HG03064 (cell line): ENCODE measurements around the gene TMEM31.
"Not testable (repeated sequence)": the region's sequence is repeated elsewhere in the genome, so short reads cannot be mapped to it uniquely, and the experiment has no call there.

Source experiments
- ATAC-seq: cut with Tn5 transposase; IDR thresholded peaks from one replicate; pipeline ENCODE4 v1.9.1; 2021; ENCODE audit warnings: low read depth; ENCODE audit not compliant: unreplicated experiment

The TMEM31 gene

DNA sequence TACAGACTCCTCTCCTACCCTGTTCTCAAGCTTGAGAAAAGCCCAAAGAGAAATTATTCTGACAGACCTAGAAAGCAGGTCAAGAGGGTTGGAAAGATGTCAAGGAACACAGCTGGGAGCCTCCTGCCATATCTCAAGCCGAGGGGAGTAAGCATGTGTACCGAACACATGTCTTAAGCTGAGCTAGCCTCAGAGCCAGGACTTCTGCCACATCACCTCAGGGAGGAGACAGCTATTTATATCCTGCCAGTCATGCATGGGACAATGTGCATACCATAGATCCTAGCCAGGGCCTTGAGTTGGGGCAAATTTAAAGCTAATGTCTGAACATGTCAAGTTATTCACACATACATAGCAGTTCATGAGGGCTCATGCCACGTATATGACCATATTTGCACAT, 11.8 kb downstream of the TMEM31 start:
- no peak for ATAC-seq

DNA sequence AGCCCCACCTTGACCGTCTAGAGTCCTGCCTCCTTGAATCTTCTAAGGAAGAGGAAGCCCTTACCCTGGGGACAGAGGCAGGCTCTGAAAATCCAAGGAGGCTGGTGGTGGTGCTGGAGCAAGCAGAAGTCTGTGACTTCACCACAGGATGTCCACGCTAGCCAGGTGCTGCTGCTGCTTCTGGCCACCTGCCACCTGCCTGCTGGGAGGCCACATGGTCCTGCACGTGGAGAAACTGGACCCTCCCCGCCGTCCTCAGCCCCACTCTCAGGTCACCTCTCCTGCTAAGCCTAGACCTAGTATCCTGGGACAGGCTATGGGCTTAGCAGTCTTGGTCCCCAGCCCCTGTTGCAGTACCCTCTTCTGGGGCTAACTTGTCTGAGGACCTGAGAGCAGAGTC, 15.8 kb downstream of the TMEM31 start:
- ATAC-seq = no peak

DNA sequence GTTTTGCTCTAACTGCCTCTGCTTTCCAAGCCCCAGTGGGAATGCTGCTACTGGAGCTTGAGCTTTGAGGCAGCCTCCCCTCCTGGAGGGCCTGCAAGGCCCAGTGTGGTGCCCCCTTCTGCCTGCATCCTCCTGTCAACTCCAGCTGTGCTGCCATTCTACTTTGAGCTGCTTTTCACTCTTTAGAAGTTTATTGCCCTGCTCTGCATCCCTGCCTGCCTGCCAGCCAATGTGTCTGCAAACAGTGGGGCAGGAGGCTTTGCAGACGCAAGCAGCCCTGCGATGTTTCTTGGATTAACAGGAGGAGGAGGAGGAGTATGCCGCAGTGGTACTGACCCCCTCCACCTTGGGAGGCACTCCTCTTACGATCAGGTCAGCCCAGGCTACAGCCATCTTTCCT, 16.4 kb downstream of the TMEM31 start:
- ATAC-seq = no peak

- no peak for ATAC-seq
Measured at GRCh38 chrX:103729015-103729414, 18.3 kb downstream of the TMEM31 start.

DNA sequence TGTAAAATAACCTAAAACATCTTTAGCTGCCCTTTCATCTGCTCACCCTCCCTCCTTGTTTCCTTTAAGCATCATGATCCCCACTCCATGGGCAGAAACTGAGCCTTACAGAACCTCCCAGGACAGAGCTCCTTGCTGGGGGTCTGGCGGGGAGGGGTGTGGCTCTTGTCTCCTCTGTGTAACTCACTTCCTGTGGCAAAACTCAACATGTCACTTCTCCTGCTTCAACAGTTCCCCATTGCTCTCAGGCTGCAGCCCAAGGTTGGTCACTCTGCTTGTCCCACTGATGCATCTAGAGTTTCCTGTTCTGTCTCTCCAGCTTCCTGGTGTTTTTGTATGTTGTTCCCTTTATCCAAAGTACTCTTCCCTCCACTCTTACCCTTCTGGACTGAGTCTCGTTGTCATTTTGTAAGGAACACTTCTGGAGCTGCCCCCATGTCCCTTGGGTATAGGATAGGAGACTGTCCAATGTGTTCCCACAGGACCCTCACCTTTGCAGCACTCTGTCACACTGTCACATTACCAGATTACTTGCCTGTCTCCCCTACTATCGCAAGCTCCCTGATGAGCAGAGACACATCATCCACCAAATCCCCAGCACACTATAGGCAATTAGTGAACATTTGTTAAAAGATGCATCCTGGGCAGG, 19.6 kb downstream of the TMEM31 start:
- ATAC-seq = no peak

- no peak for ATAC-seq
Measured at GRCh38 chrX:103730796-103731493, 20.2 kb downstream of the TMEM31 start.

GRCh38 chrX:103733017-103733416, 22.3 kb downstream of the TMEM31 start:
- ATAC-seq = no peak

DNA sequence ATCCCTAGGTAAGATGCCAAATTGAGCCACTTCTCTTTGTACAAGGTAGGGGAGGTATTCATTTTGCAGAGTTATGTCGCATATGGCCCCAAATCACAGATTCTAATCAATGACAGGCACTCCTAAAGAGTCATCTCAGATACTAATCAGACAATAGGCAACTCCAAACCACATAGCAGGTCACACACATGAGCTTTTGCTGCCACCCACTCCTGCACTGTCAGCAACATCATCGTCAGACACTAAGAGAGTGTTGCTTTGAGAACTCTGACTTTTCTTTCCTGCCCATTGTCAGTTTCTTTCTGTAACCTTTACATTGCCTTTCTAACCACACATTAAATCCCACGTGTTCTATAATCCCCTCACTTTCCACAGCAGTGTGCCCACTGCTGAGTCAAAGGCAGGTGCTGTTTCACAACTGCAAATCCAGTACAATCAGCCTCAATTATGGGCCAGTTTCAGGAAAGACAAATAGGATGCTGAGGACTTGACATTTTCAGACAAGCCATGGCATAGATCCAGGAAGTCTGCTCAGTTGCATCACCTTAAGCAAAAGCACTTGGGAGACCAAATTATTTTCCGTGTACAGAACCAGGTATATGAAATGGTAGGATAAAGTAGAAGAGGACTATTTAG, 23.5 kb downstream of the TMEM31 start:
- ATAC-seq = no peak

- no peak for ATAC-seq
Measured at GRCh38 chrX:103737696-103738095, 27.0 kb downstream of the TMEM31 start.

- no peak for ATAC-seq
Measured at GRCh38 chrX:103739421-103739820, 28.7 kb downstream of the TMEM31 start.

DNA sequence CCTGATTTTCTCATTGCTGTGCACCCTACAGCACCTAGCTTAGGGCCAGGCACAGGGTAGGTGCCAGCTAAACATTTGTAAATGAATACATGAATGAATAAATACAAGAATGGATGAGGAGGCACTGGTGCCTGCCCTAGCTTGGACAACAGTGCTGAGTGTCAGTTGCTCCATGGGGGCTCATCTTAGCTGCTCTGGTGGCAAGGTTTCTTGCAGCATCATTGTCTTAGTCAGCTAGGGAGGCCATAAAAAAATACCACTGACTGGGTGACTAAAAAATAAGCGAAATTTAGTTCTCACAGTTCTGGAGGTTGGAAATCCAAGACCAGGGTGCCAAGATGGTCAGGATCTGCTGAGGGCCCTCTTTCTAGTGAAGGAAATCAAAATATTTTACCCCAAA, 31.2 kb downstream of the TMEM31 start:
- ATAC-seq = no peak

DNA sequence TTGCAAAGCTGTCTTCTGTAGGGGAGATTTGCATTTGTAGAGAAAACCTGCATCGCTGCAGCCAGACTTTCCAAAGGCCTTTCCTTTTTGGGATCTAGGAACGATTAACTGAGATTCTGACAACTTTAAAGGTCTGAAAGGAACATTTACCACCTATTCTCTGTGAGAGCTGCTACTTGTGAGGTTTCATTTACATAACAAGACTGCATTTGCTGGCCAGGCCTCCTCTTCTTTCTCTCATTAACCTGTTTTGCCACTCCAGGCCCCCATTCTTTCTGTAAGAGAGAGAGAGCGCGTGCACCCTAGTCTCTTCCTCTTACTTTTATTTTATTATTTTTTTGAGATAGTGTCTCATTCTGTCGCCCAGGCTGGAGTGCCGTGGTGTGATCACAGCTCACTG, 31.6 kb downstream of the TMEM31 start:
- no peak for ATAC-seq

DNA sequence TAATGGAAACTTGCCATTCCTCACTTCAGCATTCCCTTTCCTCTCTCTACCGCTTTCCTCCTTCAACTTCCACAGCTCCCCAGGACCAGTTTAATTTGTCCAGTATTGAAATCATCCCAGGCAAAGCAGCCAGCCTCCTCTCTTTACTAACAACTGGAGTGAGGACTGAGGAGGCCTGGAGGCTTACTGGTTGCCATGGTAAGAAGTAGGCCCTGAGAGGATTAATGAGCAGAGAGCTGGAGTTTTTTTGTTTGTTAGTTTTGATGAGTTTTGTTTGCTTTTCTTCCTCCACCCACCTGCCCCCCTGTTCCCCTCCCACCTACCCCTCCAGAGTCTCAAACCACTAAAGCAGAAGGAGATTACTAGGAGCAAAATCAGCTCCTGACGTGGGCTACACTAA, 36.5 kb downstream of the TMEM31 start:
- ATAC-seq = no peak

DNA sequence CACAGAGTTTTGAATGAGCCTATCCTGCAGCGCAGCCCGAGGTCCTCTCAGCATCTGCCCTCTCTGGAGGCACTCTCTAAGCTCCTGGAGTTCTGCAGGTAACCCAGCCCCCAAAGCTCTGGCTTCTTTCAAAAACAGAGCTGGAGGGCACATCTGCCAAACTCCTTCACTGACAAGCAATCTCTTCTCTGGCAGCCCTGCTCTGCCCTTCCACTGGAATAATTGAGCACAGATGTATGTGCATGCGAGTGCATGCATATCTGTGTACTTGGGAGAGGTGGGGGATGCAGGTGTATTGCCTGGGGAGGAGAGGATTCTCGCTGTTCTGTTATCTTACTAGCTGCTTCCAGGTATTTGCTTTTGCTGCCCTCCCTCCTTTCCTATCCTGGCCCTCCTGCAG, 43.7 kb downstream of the TMEM31 start:
- no peak for ATAC-seq

- ATAC-seq = no peak
Measured at GRCh38 chrX:103756736-103757135, 46.0 kb downstream of the TMEM31 start.

DNA sequence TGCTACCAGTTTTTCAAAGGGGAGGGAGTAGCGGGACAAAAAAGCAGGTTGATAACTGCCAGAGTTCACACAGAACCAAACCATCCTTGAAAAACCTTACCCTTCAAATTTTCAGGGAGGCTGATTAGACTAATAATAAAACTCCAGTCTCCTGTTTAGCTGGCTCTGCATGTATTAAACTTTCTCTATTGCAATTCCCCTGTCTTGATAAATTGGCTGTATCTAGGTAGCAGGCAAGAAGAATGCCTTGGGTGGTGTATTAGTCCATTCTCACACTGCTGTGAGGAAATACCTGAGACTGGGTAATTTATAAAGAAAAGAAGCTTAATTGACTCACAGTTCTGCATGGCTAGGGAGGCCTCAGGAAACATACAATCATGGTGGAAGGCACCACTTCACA, 47.8 kb downstream of the TMEM31 start:
- no peak for ATAC-seq

GRCh38 chrX:103763541-103763940, 52.8 kb downstream of the TMEM31 start:
- ATAC-seq = not testable (repeated sequence)
